ENCODE results near the gene CIAO2B. TPM values are rescaled to one million over a fixed set of nuclear protein-coding genes. Genes with fewer than 3 reads are reported as not detected.
A peak's percentile ranks its signal among the peaks of the same experiment; 100 is the strongest.

Gene CIAO2B
- total RNA-seq, 1 experiment from 2014 or later, result 207 TPM

DNA sequence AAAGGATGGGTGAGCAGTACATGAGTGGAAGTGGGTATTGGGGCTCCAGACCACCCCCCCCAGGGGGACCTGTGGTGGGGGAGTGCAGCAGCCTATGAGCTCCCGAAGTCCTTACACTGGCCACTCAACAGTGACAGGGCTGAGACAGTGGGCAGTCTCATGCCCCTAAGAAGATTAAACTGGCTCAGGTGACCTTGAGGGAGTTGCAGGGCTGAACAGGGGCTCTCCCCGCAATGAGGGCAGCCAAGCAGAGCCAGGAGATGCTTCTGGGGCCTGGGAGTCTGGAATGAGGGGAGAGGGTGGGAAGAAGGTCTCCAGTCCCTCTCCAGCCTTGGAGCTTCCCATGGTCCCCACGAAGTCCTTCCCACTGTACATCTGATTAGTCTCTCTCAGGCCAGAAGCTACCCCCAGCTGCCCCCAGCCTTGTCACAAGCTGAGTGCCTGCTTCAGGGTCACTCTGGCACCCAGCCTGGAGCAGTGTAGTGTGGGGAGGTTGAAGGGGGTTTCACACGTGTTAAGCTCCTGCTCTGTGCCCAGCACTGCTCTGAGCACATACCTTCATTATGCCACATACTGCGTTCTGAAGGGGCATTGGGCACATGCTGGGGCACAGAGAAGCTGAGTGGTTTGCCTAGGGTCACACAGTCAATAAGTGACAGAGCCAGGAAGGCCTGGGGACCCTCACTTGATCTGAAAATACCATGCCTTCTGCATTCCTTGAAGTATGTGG is 14.5 kb downstream of the CIAO2B start:
- DNase-seq (ENCODE audit: low spot score), result no peak

DNA sequence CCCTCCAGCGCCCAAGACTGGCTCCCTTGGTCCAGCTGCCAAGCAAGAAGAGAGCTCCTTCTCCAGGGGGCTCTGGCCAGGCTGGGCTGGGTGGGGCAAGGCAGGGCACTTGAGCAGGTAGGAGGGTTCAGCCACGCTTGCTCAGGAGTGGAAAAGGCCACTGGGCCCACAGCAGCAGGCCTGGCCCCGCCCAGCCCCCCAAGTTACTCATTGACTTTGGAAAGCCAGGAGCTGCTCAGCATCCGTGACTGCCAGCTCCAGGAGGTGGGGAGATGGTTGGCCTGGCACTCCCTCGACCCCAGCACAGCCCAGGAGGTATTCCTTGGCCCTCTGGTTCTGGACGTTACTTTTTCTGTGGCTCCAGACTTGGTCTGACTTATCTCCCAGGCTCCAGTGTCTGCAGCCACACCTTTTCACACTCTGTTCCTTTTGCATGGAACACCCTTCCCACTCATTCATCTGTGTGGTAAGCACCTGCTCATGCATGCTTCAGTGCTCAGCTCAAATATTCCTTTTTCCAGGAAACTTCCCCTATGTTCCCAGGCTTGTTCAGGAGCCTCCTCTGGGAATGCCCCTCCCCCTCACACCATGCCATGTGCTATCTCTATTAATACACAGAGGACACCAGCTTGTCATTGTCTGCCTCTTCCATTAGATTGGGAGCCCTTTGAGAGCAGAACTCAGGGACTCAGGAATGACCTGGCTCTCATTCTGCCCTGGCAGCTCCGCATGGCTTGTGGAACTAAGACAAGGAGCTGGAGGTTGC is 15.2 kb downstream of the CIAO2B start, which contains the start of gene CDH16:
CDH16 (minus strand) TSS at position 83 of the 766 bp plus-strand sequence. CDS start 820 bp downstream, outside the sequence.
- no peak for DNase-seq (ENCODE audit: low spot score)

DNA sequence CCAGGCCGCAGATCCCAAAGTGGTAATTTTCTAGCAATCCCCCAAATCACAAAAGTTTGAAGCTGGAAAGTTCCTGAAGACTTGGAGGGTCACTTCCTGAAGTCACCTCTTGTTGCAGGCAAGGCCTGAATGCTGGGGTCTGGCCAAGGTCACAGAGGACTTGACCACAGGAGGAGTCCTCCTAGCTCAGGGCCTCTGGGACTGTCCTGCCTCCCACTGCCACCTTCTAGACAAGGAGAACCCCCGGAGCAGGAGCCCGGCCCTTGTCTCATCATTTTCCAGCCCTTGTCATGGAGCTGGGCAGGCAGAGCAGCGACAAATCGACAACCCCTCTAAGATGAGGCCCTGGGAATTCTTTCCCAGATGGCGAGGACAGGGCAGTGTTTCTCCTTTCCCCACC is 15.8 kb downstream of the CIAO2B start:
- DNase-seq (ENCODE audit: low spot score), result no peak

DNA sequence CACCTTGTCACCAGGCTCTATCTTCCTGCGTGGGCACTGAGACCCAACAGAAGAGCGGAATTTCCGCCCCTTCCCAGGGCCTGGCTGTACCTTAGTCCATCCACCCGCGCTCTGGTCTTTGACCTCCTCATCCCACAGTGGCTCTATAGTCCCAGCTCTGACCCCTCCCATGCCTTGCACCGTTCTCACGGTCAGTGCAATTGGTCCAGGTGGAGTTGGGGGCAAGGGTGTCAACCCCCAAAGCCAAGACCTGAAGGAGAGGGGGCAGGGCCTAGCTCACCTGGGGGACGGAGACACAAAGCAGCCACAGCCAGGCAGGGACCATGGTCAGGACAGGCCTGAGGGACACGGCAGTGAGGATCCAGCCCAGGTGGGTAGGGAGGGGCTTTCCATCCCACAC is 16.5 kb downstream of the CIAO2B start:
- DNase-seq (ENCODE audit: low spot score), result no peak

DNA sequence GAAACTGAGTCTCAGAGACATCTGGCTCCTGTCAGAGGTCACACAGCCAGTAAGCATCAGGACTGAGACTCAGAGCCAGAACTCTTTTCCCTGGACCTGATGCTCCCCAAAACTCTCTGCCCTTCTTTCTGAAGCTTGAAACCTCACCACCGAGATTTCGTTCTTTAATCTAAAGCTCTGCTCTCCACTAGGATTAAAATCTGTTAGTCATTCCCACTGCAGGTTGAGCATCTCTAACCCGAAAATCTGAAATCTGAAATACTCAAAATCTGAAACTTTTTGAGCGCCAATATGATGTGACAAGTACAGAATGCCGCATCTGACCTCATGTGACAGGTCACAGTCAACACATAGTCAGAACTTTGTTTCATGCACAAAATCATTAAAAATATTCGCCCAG is 17.7 kb downstream of the CIAO2B start:
- DNase-seq (ENCODE audit: low spot score), result no peak

DNA sequence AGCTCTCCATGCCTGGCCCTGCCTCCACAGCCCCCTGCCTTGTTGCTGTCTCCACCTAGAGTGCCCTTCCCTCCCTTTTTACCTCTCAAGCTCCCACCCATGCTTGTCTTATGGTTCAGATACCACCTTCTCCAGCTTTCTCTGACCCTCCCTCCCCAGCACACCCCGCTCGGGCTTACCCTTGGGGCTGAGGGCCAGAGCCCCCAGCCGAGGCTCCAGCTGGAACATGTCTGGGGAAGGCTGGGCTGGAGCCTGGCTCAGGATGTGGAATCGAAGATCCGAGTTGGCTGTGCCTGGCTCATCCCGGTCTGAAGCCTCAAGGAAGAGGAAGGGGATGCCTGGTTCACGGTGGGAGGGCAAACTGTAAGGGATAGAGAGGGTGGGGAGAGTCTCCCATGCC is 19.2 kb downstream of the CIAO2B start:
- DNase-seq (ENCODE audit: low spot score), result no peak

DNA sequence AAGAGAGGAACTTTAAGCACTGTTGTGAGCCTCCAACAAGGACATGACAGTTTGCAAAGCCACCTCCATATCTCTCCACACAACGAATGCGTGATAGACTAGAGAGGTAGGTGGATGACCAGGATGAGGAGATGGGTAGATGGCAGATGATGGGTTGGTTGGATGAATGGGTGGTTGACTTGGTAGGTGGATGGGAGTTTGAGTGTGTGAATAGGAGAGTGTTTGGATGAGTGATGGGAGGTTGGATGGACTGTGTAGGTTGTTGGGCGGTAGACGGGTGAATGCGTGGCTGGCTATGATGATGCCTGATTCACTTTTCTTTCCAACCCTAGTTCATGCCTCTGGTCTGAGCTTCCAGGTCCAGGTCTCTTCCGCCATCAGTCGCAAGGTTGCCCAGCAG is 19.7 kb downstream of the CIAO2B start:
- DNase-seq (ENCODE audit: low spot score), result no peak

DNA sequence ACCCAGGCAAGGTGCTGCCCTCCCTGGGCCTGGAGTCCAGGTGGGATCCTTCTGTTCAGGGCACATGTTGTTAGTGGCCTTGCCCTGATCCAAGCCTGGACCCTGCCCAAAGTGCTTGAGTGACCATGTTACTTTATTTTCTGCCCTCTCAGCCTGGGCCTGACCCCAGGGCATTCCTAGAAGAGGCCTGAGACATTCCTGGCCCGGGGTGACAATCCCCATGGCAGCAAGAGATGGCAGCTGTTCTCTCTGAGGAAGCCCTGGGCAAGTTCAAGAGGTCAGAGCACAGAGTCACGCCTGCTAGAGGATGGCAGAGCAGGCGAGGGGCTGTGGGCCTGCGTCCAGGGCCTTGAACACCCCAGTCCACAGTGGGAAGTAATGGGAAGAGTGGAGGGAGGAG is 20.5 kb downstream of the CIAO2B start:
- DNase-seq (ENCODE audit: low spot score), result no peak

DNA sequence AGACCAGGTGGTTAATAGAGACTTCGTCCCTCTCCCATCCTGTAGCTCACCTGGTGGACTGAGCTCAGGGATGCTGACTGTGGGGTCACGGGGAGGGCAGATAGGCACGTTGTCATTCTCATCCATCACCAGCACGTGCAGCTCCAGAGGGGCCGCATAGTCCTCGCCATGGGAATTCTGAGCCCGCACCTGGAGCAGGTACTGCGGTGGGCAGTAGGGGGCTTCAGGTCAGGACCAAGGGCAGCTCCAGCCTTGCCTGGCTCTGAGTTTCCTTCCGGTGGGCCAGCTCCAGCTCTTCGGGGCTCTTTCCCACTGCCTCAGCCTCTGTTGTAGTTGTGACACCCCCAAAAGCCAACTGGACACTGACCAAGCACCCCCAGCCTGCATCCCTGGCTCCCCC is 21.1 kb downstream of the CIAO2B start:
- no peak for DNase-seq (ENCODE audit: low spot score)

DNA sequence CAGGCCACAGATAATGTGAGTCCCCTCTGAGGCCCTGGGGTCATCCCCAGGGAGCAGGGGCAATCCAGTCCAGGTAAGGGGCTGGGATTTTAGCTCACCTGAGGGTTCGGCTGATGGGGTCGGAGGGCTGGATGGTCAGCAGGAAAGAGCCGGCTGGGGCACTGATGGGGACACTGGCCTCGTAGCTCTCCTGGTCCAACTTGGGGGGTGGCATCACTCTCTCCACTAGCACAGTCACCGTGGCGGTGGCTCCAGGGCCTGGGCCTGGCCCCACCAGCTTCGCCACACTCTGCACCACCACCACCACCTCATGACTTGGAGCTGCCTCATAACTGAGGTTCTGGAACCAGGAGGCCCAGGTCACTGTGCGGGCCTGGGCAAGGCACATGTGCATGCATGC is 22.4 kb downstream of the CIAO2B start:
- no peak for DNase-seq (ENCODE audit: low spot score)

DNA sequence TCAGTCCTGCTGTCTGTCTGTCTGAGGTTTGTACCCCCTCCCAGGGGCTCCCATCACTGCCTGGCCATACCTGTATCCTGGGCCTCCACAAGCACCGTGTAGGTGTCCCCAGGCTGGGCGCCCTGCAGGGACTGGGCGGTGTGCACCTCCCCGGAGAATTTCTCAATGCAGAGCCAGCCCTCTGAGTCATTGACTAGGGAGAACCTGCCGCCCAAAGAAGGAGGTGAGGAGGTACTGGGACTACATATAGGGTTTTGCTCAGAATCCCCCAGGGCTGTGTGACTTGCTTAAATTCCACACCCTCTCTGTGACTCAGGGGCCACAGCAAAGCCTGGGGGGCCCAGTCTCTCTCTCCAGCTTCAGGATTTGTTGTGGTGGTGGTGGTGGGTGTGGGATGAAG is 23.1 kb downstream of the CIAO2B start:
- no peak for DNase-seq (ENCODE audit: low spot score)

DNA sequence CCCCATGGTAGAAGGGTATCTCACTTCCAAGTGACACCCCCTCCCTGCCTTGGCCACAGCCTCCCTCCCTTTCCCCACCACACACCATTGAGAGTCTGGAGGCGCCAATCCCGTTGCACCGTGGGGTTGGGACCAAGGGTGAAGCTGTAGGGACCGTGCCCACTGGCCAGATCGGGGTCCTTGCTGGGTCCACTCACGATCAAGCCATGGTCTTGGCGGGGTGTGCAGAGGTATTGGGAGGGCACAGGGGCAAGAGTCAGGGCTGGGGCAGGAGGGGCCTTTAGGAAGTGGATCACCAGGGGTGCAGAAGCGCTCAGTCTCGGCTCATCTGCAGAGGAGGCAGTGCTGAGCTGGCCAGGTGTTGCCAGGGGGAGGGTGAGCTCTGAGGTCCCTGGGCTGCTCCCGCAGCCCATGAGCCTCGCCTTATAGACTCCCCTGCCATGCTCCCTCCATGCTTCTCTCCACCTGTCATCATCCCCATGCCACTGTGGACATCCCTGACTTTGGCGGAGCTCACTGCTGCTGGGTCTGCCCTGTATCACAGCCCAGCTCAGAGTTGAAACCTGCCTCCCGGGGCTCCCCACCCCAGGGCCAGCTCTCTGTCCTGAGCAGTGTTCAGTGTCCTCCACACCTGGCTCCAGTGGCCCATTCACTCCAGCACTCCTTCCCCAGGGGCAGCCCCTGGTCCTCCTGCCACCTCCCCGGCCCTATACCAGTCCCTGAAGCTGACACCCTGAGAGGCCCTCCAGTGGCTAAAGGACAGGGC is 23.8 kb downstream of the CIAO2B start:
- no peak for DNase-seq (ENCODE audit: low spot score)

DNA sequence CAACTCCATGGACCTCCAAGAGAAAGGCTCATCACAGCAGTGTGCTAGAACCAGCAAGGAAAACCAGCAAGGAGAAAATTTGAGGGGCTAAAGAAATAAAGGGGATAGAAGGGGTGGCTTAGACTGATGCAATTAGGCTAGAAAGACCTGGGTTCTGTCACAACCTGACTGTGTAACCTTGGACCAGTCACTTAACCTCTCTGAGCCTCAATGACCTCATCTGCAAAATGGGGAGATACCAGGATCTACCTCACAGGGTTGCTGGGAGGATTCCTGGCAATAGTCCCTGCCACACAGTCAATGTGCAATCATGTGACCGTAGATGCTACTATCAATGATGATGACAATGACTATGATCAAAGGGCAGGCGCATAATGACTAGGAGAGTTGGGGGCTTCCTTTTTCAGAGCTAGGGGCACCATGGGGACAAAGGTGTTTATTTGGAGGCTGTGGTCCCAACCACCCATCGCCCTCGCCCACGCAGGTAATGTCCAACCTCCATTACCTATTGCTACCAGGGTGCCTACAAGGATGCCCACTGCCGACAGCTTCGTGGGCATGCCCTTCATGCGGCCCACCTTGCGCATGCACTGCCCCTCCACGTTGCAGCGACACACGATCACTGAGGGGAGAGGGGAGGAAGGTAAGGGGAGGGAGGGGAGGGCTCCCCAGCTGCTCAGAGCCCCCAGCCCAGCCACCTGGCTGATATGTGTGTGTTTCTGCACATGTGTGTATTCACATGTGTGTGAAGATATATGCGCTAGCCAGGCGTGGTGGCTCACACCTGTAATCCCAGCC is 25.2 kb downstream of the CIAO2B start:
- DNase-seq (ENCODE audit: low spot score), result no peak

DNA sequence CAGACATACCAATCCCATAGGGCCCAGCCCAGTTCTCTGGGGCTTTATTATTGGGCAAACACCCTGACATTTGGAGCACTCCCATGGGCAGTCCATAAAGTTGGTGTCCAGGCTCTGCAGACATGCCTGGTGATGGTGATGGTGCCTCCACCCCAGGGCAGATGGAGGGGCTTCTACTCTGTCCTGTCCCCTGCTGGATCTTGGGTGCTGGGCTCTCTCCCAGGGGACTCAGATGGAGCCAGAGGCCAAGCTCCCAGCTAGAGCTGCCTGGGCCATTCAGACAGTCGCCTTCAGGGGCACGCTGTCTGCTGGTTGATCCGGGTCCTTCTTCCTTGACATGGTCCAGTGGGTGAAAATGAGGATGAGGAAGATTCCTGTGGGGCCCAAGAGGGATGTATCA is 26.1 kb downstream of the CIAO2B start:
- no peak for DNase-seq (ENCODE audit: low spot score)

DNA sequence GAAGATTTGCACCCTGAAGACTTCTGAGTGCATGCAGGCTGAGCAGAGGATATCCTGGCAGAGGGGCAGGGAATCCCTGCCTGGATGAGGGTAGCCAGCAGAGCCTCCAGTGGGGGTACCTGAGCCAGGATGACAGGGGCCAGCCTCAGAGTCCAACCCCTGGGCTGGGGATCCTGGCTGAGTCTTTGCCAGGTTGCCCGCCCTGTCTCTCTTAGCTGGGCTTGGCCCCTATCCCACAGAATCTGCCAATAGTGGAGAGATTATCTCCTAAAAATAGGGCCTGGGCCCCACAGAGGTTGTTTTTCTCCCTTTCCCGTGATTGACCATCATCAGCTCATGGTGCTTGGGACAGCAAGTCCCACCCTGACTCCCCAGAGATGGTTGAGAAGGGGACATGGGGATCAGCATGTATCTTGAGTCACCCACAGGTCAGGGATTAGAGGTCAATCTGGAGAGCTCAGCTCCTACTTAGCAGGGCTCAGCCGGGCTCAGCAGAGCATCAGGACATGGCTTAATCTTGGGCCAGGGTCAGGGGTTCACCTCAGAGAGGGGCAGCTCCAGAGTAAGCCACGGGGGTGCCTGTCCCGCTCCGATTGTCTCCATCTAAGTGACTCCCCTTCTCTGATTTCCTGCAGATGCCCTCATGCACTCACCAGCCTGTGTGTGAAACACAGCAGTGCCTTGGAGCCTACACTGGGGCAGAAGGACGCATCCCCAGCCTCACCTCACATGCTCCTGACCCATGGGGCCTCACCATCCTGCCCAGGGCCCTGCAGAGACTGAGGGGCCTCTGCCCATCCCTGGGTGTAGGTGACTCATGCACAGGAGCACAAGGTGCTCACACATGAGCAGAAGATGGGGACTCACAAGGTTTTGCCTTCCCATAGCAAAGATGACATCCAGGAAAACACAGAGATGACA is 27.0 kb downstream of the CIAO2B start:
- no peak for DNase-seq (ENCODE audit: low spot score)

DNA sequence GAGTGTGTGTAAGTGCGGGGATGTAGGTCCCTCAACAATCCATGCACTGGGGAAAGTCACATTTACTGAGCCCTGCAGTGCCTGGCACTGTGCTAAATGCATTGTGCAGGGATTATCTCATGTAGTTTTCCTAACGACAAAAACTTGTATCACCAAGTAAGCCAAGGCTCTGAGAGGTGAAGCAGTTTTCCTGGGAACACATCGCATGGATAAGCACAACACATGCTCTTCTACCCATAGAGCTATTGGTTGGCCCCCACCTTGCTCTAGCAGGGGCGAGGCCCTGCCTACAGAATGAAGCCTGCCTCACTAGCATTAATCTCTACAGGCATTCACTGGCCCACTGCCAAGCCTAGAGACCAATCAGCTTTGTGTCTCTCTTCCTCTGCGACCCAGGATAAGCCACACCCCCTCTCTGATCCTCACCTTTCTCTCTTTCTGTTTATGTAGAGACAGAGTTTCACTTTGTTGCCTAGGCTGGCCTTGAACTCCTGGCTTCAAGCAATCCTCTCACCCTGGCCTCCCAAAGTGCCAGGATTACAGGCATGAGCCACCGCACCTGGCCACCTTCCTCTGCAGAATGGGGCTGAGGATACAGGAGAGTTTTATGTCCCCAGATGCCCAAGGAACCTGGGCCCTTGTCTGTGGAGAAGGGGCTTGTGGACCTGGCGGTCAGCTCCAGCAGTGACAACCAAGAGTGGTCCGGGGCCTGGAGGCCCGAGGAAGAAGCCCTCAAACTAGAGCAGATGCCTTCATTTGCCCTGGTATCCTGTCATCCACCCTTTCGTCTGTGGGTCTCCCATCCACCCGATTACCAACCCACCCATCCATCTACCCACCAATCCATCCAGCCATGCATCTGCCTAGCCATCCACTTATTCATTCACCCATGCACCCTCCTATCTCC is 28.3 kb downstream of the CIAO2B start:
- peak; percentile 45 for DNase-seq (ENCODE audit: low spot score)

DNA sequence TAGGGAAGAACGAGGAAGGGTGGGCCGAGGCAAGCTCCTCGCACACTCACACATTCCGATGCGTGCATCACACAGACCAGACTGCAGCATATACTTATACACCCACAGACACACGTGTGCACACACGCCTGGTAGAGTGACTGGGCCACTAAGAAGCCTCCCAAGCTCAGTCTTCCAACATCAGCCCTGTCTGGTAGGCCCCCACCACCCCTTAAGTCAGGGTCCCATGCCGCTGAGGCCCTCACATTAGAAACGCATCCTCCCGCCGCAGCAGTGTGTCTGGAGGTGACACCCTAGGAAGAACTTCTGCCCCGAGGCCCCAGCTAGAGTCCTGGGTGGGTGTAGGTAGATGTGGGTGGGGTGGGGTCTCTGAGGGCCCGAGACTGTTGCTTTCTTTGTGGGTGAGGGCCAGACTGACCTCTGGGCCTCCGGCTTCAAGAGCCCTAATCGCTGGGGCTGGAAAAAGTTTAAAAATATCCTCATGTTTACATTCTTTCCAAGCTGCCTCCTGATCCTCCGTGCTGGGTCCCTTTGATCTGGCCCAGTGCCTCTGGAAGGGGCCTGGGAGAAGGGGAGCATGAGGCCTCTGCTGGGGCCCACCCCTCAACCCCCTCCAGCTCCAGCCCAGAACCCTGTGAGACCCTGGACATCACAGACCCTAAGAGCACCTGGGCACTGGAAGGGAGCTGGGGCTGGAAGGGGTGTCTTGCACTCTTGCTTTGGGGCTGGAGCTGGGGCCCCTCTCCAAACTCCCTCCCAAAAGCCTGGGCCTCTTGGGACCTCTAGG is 29.2 kb downstream of the CIAO2B start:
- no peak for DNase-seq (ENCODE audit: low spot score)

DNA sequence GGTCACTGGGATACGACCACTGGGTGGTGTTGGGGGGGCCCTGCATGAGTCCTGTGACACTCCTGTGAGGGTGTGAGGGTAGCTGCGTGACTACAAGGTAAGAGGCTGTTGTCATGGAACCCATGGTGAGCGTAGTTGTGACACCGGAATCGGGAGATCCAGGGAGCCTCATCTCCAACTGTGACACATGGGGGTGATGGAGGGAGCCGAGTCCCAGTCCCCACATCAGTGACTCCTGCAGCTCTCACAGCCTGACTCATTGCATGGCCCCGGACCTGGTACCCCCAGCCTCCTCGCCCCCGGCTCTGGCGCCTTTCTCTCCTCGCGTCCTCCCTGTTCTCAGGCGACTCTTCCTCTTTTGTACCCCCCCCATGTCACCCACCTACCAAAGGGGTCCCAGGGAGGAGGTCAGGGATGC is 29.8 kb downstream of the CIAO2B start:
- DNase-seq (ENCODE audit: low spot score), result no peak
